ENCODE results near the gene NGEF. TPM values are rescaled to one million over a fixed set of nuclear protein-coding genes. Genes with fewer than 3 reads are reported as not detected.

NGEF gene
- polyA plus RNA-seq, 3 donors = not detected

DNA sequence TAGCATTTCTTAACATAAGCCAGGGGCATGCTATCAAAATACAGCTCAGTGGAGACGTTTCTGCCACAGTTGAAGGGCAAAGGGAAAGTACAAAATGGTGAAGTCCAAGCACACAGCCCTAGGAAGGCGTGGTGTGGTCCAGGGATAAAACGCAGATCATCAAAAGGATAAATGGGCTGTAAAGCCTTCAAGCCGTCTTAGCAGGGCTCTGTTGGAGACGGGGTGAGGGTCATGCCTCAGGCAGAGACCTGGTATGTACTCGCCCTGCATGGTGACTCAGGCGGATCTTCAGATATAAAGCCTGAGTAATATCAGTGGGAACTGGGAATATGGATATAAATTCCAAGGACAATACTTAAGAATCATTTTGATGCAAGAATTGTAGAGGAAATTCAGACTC is 61.2 kb downstream of the NGEF start:
- 75% methylated on average over 4 of the region's 7 CpGs for WGBS (ENCODE audit: insufficient coverage)
- TF ChIP-seq, protein P1, sequence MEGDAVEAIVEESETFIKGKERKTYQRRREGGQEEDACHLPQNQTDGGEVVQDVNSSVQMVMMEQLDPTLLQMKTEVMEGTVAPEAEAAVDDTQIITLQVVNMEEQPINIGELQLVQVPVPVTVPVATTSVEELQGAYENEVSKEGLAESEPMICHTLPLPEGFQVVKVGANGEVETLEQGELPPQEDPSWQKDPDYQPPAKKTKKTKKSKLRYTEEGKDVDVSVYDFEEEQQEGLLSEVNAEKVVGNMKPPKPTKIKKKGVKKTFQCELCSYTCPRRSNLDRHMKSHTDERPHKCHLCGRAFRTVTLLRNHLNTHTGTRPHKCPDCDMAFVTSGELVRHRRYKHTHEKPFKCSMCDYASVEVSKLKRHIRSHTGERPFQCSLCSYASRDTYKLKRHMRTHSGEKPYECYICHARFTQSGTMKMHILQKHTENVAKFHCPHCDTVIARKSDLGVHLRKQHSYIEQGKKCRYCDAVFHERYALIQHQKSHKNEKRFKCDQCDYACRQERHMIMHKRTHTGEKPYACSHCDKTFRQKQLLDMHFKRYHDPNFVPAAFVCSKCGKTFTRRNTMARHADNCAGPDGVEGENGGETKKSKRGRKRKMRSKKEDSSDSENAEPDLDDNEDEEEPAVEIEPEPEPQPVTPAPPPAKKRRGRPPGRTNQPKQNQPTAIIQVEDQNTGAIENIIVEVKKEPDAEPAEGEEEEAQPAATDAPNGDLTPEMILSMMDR (IDR thresholded peaks at IDR 0.05) = no peak
- Histone ChIP-seq H3K27me3 (ENCODE audit: control insufficient read depth in 2 of 2, insufficient read depth in 2 of 2, low read length in 2 of 2) (no peaks in the 10 kb centered on the region), H3K9me3 (replicated peaks in 1 of 2; ENCODE audit: control insufficient read depth in 1 of 2, insufficient read depth in 1 of 2, low read length in 2 of 2) (no peaks in the 10 kb centered on the region), H2AFZ (ENCODE audit: insufficient read depth, low read depth, low read length, poor library complexity, severe bottlenecking) (no peak overlapping the region), H3K4me3 (replicated peaks in 1 of 3; ENCODE audit: low read depth in 2 of 3, low read length in 3 of 3) (no peak overlapping the region), H3K27ac (ENCODE audit: low read depth in 1 of 2, low read length in 2 of 2) (no peak overlapping the region), H3K4me2 (replicated peaks; ENCODE audit: extremely low read depth, low read length, poor library complexity, severe bottlenecking) (no peak overlapping the region), H3K4me1 (ENCODE audit: control insufficient read depth in 1 of 2, insufficient read depth in 2 of 2, low read length in 2 of 2) (peaks cover 14 to 15% of the 10 kb centered on the region in 2 donors), H3K79me2 (ENCODE audit: insufficient read depth, low read length) (no peaks in the 10 kb centered on the region), H3K36me3 (replicated peaks in 1 of 2; ENCODE audit: control insufficient read depth in 1 of 2, insufficient read depth in 2 of 2, low read length in 2 of 2) (no peaks in the 10 kb centered on the region), H4K20me1 (ENCODE audit: insufficient read depth, low read length) (no peaks in the 10 kb centered on the region), H3K9ac (ENCODE audit: insufficient read depth, low read length, poor library complexity, severe bottlenecking) (no peak overlapping the region)
- H3K36me3 Mint-ChIP-seq = no peaks in the 10 kb centered on the region
- H3K4me1 Mint-ChIP-seq = peaks cover 13% of the 10 kb centered on the region
- peaks cover 0 to 2% (median 0%) of the 10 kb centered on the region in 7 donors for H3K9me3 Mint-ChIP-seq
- no peak overlapping the region for H3K27ac Mint-ChIP-seq
- H3K27me3 Mint-ChIP-seq (ENCODE audit: low read depth in 3 of 3) = peaks cover 6 to 17% (median 12%) of the 10 kb centered on the region in 3 donors
- intact Hi-C loops (cut with micrococcal nuclease) = no loop called here
- H3K4me3 Mint-ChIP-seq = peak overlapping the region in 1 of 2 donors; percentile 28
- DNase-seq = no peak

DNA sequence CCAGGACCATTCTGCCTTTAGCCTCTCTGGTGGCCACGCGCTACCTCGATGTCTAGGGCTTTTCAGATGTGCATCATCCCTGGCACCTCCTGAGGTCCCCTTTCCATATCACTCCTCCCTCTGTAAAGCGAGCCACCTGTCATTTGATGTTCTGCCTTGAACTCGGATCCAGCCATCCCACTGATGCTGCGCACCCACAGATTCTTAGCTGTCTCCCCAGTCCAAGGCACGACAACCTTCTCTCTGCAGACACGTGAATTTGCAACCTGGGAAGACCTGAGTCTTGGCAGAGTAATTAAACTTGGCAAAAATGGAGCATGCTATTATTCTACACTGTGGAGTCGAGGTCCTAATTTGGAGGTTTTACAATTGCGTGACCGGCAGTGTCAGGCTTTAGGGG is 61.9 kb downstream of the NGEF start:
- 98% methylated on average over 8 of the region's 11 CpGs for WGBS (ENCODE audit: insufficient coverage)

More for the DNA sequence above, 61.9 kb downstream of the NGEF start:
- H3K27me3 ChIP-seq (ENCODE audit: control insufficient read depth in 2 of 2, insufficient read depth in 2 of 2, low read length in 2 of 2) = peaks cover 0 to 2% of the 10 kb centered on the region in 2 donors
- H3K36me3 Mint-ChIP-seq = no peaks in the 10 kb centered on the region
- peaks cover 7 to 17% (median 11%) of the 10 kb centered on the region in 3 donors for H3K27me3 Mint-ChIP-seq (ENCODE audit: low read depth in 3 of 3)
- no peak overlapping the region for H3K4me2 ChIP-seq (replicated peaks; ENCODE audit: extremely low read depth, low read length, poor library complexity, severe bottlenecking)
- no peaks in the 10 kb centered on the region for H3K79me2 ChIP-seq (ENCODE audit: insufficient read depth, low read length)
- peaks cover 12% of the 10 kb centered on the region for H3K4me1 Mint-ChIP-seq
- H3K27ac Mint-ChIP-seq = no peak overlapping the region
- H3K9me3 ChIP-seq (replicated peaks in 1 of 2; ENCODE audit: control insufficient read depth in 1 of 2, insufficient read depth in 1 of 2, low read length in 2 of 2) = no peaks in the 10 kb centered on the region
- no peak overlapping the region for H3K9ac ChIP-seq (ENCODE audit: insufficient read depth, low read length, poor library complexity, severe bottlenecking)
- no peak overlapping the region for H3K4me3 Mint-ChIP-seq
- no peak overlapping the region for H3K4me3 ChIP-seq (replicated peaks in 1 of 3; ENCODE audit: low read depth in 2 of 3, low read length in 3 of 3)
- no peak for DNase-seq
- H3K4me1 ChIP-seq (ENCODE audit: control insufficient read depth in 1 of 2, insufficient read depth in 2 of 2, low read length in 2 of 2) = peaks cover 13% of the 10 kb centered on the region in 2 donors
- H4K20me1 ChIP-seq (ENCODE audit: insufficient read depth, low read length) = no peaks in the 10 kb centered on the region
- H3K9me3 Mint-ChIP-seq = peaks cover 0 to 2% (median 0%) of the 10 kb centered on the region in 7 donors
- no peak overlapping the region for H3K27ac ChIP-seq (ENCODE audit: low read depth in 1 of 2, low read length in 2 of 2)
- no peak overlapping the region for H2AFZ ChIP-seq (ENCODE audit: insufficient read depth, low read depth, low read length, poor library complexity, severe bottlenecking)
- no peaks in the 10 kb centered on the region for H3K36me3 ChIP-seq (replicated peaks in 1 of 2; ENCODE audit: control insufficient read depth in 1 of 2, insufficient read depth in 2 of 2, low read length in 2 of 2)
- TF ChIP-seq, protein P1 (IDR thresholded peaks at IDR 0.05) = no peak
- intact Hi-C loops (cut with micrococcal nuclease) = no loop called here

All from CD14-positive monocyte (primary cell).